Subcutaneous abdominal adipose tissue (tissue), 5 donors: ENCODE data around the gene ANKH.

Experiments used
- H3K27ac ChIP-seq: one replicate; pipeline ENCODE4 v1.7.0; 2013; ENCODE audit warnings: low read depth, mild to moderate bottlenecking, inconsistent platforms, low read length, moderate library complexity
- H3K27me3 ChIP-seq, 5 donors: one replicate each; pipeline ENCODE4 v1.7.0; 2013; ENCODE audit warnings: low read length in 5 of 5, inconsistent platforms in 1 of 5; ENCODE audit not compliant: control insufficient read depth in 5 of 5, insufficient read depth in 4 of 5
- H3K36me3 ChIP-seq, 5 donors: one replicate each; pipeline ENCODE4 v1.7.0; 2013; ENCODE audit warnings: low read length in 5 of 5; ENCODE audit not compliant: control insufficient read depth in 5 of 5, insufficient read depth in 5 of 5
- H3K4me1 ChIP-seq, 5 donors: one replicate each; pipeline ENCODE4 v1.7.0; 2013; ENCODE audit warnings: low read length in 5 of 5, mild to moderate bottlenecking in 3 of 5, moderate library complexity in 1 of 5; ENCODE audit not compliant: control insufficient read depth in 5 of 5, insufficient read depth in 5 of 5
- H3K4me3 ChIP-seq, 5 donors: one replicate each; pipeline ENCODE4 v1.7.0; 2013; ENCODE audit warnings: low read length in 5 of 5, low read depth in 1 of 5
- H3K9ac ChIP-seq, 5 donors: one replicate each; pipeline ENCODE4 v1.7.0; 2013; ENCODE audit warnings: low read length in 5 of 5, mild to moderate bottlenecking in 4 of 5, moderate library complexity in 3 of 5
- H3K9me3 ChIP-seq, 5 donors: one replicate each; pipeline ENCODE4 v1.7.0; 2013; ENCODE audit warnings: low read length in 5 of 5; ENCODE audit not compliant: control insufficient read depth in 5 of 5
- donor health status: healthy.
- donor health status: healthy.
- donor health status: healthy.
- donor health status: healthy.
- donor health status: healthy.

Gene ANKH

DNA sequence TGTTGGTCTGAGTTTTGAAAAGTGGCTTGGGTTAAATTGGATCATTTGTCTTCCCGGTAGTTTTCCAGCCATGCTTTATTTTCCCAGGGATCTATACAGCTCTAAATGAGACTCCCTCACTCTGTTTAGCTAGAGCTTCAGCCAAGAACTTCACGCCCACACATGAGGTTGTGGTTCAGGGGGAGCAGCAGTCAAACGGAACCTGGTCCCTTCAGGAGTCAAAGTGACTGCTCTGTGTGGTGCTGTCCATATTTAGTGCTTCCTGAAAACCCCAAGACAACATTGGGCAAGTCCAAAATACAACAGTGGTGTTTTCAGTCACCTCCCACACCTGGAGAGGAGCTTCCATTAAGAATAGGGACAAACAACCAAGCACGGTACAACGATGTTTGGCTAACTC lies 90.5 kb downstream of the ANKH start:
- H3K27me3 ChIP-seq, result no peaks in the 10 kb centered on the region
- peaks cover 0 to 2% (median 0%) of the 10 kb centered on the region in 5 donors for H3K36me3 ChIP-seq
- H3K27ac ChIP-seq, result no peak overlapping the region

DNA sequence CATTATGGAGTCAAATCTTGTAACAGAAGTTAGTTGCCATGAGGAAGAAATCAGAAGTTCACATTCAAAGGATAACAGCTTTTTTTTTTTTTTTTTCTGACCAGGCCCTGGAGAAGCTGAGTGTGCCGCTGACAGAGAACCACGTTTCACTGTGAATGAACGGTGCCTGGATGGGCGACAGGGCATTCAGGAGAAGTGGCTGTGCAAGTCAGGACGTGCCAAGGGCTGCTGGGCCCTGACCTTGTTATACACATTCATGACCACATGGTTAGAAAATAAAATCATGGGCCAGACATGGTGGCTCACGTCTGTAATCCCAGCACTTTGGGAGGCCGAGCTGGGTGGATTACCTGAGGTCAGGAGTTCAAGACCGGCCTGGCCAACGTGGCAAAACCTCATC lies 91.6 kb downstream of the ANKH start:
- H3K36me3 ChIP-seq, result peaks cover 0 to 2% (median 0%) of the 10 kb centered on the region in 5 donors
- H3K4me1 ChIP-seq, result peaks cover 0 to 6% (median 2%) of the 10 kb centered on the region in 5 donors
- no peak overlapping the region for H3K4me3 ChIP-seq
- no peaks in the 10 kb centered on the region for H3K27me3 ChIP-seq
- no peak overlapping the region for H3K9ac ChIP-seq
- no peaks in the 10 kb centered on the region for H3K9me3 ChIP-seq
- no peak overlapping the region for H3K27ac ChIP-seq

More for the DNA sequence above, 90.5 kb downstream of the ANKH start:
- Histone ChIP-seq H3K4me3 (no peak overlapping the region), H3K9ac (no peak overlapping the region), H3K9me3 (no peaks in the 10 kb centered on the region), H3K4me1 (peaks cover 0 to 6% (median 0%) of the 10 kb centered on the region in 5 donors)

DNA sequence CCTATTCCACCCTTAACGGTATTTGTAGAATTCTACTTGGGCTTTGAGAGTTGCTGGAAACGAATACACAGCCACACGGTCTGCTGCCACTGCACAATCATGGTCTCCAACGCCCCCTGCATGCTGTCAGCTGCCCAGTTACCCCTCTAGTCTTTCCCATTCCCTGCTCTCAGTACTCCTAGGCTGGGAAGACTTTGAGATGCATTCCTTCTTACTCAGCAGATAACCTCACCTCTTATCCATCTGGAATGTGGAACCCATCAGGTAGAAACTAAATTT lies 92.8 kb downstream of the ANKH start:
- no peak overlapping the region for H3K9ac ChIP-seq
- peaks cover 0 to 2% (median 0%) of the 10 kb centered on the region in 5 donors for H3K36me3 ChIP-seq
- no peak overlapping the region for H3K4me3 ChIP-seq
- peaks cover 0 to 6% (median 2%) of the 10 kb centered on the region in 5 donors for H3K4me1 ChIP-seq
- H3K27ac ChIP-seq, result no peak overlapping the region
- H3K27me3 ChIP-seq, result no peaks in the 10 kb centered on the region
- no peaks in the 10 kb centered on the region for H3K9me3 ChIP-seq

DNA sequence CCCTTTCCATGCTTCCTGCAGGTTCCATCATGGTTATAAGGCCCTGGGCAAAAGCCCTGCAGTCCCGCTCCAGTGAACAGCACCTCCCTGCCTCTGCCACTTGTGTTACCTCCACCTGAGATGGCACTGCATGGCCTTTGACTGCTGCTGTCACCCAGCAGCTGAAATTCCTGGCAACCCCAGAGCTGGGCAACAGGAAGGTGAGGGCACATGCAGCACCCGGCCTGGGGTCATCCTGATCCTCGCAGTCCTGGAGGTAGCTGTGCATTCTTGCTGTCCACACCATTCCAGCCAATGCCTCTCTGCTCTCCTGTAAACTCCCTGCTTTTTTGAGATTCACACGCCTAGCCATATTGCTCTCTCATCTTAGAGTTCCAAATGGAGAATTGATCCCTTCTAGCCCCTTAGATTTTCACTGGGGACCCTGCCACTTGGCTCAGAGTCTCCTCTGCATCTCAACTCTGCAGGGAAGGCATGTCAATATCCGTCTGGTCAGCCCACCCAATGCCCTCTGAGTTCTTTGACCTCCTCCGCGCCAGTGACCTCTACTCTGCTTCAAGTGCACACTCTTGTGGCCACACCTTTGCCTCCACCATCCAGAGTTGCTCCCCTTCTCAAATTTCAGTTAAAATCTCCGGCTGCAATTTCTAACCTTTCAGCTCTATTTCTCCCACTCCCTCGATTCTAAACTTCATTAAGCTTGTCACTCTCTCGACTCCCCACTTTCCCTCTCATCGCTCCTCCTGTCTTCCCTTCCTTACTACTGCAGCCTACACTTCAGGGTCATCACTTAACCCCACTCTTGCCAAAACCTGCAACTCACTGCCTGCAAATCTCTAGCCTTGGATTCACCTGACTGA lies 93.4 kb downstream of the ANKH start:
- Histone ChIP-seq H3K4me1 (peaks cover 0 to 6% (median 2%) of the 10 kb centered on the region in 5 donors), H3K27me3 (no peaks in the 10 kb centered on the region), H3K9me3 (no peaks in the 10 kb centered on the region), H3K36me3 (peaks cover 0 to 2% (median 0%) of the 10 kb centered on the region in 5 donors), H3K4me3 (no peak overlapping the region), H3K9ac (no peak overlapping the region), H3K27ac (no peak overlapping the region)

DNA sequence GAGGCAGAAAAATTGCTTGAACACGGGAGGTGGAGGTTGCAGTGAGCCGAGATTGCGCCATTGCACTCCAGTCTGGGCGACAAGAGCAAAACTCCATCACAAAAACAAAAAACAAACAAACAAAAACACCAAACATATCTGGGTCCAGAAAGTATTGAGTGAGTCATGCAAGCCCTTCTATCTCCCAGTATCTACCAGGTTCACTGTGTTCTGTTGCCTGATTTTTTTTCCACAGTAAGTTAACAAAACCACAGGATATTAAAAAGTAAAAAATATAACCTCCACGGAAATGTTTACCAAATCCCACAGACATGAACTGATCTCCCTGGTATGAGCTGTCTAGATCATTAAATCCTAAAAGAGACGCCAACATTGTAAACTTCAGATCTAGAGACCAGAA lies 94.4 kb downstream of the ANKH start:
- H3K9me3 ChIP-seq, result no peaks in the 10 kb centered on the region
- no peak overlapping the region for H3K4me3 ChIP-seq
- peaks cover 0 to 2% (median 0%) of the 10 kb centered on the region in 5 donors for H3K36me3 ChIP-seq
- H3K27me3 ChIP-seq, result no peaks in the 10 kb centered on the region
- no peak overlapping the region for H3K9ac ChIP-seq
- H3K27ac ChIP-seq, result no peak overlapping the region
- H3K4me1 ChIP-seq, result peaks cover 0 to 6% (median 2%) of the 10 kb centered on the region in 5 donors

DNA sequence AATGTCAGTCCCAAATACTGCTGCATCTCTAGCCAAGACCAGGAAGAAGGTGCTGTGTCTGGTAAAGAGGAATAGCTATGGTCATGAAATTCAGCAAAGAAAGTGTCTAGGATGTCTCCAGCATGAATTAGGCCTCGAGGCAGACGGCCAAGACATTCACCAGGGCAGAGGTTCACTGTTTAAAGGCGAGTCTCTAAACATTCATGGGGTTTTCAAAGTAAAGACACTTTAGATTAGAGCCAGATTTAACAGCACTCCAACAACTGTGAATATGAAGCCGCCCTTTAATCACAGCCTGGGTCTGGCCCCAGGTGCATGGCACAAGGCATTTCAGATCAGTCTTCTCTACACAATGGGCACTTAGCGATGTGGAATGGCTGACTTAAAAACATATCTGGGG lies 95.0 kb downstream of the ANKH start:
- Histone ChIP-seq H3K27me3 (no peaks in the 10 kb centered on the region), H3K36me3 (peaks cover 0 to 2% (median 0%) of the 10 kb centered on the region in 5 donors), H3K27ac (no peak overlapping the region), H3K9ac (no peak overlapping the region), H3K9me3 (no peaks in the 10 kb centered on the region), H3K4me3 (no peak overlapping the region), H3K4me1 (peaks cover 0 to 6% (median 2%) of the 10 kb centered on the region in 5 donors)

DNA sequence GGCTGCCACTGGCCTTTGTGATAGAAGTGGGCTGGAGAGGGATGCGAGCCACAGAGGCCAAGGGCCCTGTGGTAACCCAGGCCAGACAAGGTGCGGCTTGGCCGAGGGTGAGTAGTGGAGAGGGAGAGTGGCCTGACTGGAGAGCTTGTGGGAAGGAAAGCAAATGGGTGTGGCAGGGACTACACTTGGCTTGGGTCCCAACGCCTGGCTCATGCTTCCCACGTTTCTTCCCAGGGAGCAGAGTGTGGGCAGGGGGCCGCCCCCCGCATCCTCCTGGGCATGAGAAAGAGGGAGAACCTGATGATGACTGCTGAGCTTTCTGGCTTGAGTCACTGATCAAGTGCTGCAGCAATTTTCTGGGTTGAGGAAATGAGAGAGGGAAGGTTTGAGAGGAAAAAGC lies 95.7 kb downstream of the ANKH start:
- Histone ChIP-seq H3K36me3 (peaks cover 0 to 2% (median 0%) of the 10 kb centered on the region in 5 donors), H3K4me1 (peaks cover 0 to 6% (median 2%) of the 10 kb centered on the region in 5 donors), H3K9me3 (no peaks in the 10 kb centered on the region), H3K4me3 (no peak overlapping the region), H3K27ac (no peak overlapping the region), H3K27me3 (no peaks in the 10 kb centered on the region), H3K9ac (no peak overlapping the region)

DNA sequence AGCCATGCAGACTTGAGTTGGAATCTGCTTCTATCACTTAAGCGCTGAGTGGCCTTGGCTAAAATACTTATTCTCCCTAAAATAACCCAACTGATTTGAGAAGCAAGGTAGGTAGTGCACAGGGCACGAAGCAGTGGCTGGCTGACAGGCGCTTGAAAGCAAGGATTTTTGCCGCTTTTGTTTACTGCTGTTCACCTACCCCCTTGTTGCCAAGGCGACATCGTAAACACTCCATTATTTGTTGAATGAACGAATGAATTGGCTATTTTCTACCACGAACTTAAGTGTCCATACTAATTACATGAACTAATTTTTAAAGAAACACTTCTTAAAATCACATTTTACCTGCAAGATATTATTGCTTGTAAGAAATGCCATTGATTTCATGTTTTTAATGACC lies 98.0 kb downstream of the ANKH start:
- peaks cover 0 to 5% (median 0%) of the 10 kb centered on the region in 5 donors for H3K36me3 ChIP-seq
- no peaks in the 10 kb centered on the region for H3K27me3 ChIP-seq
- H3K27ac ChIP-seq, result no peak overlapping the region
- no peaks in the 10 kb centered on the region for H3K9me3 ChIP-seq
- no peak overlapping the region for H3K9ac ChIP-seq
- peaks cover 0 to 6% (median 2%) of the 10 kb centered on the region in 5 donors for H3K4me1 ChIP-seq
- no peak overlapping the region for H3K4me3 ChIP-seq

DNA sequence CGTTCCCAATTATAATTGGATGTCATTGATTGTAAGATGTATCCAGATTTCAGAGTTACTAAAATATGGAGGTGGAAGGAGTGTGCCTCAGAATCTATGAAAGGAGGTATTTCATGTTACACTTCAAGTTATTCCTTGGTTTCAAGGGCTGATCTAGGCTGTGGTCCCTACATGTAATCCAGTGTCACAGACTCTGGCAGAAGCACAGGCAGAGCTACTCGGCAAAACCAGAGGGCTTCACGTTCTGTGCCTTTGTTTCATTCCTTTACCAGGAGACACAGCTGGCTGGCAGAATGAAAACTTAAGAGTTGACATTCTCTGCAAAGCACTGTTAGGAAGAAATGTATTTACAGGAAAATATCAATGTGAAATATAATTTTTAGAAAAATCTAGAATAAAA lies 99.6 kb downstream of the ANKH start:
- Histone ChIP-seq H3K9me3 (no peaks in the 10 kb centered on the region), H3K4me1 (peaks cover 0 to 6% (median 2%) of the 10 kb centered on the region in 5 donors), H3K36me3 (peaks cover 0 to 11% (median 4%) of the 10 kb centered on the region in 5 donors), H3K4me3 (no peak overlapping the region), H3K27me3 (no peaks in the 10 kb centered on the region), H3K9ac (no peak overlapping the region), H3K27ac (no peak overlapping the region)

DNA sequence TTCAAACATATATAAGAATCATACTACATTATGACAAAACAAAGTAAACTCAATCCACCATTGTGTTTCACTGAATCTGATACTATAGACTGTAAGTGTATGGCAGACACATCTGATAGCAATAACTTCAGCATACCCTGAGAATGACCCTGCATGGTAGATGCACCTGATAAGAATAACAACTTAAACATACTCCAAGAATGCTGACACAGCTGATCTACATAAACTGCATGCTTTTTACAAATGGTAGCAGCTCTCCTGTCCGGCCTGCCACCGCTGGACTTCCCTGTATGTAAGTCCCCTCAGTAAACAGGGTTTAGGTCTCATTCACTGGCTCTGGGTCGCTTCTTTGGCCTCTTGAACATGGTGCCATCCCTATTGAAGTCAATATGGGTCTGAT lies 100.4 kb downstream of the ANKH start:
- Histone ChIP-seq H3K27ac (no peak overlapping the region), H3K36me3 (peaks cover 2 to 15% (median 4%) of the 10 kb centered on the region in 5 donors), H3K9me3 (no peaks in the 10 kb centered on the region), H3K27me3 (no peaks in the 10 kb centered on the region), H3K4me1 (peaks cover 0 to 5% (median under 1%) of the 10 kb centered on the region in 5 donors), H3K4me3 (no peak overlapping the region), H3K9ac (no peak overlapping the region)
